Measurements from ENCODE around the gene HBS1L.

HBS1L gene

DNA sequence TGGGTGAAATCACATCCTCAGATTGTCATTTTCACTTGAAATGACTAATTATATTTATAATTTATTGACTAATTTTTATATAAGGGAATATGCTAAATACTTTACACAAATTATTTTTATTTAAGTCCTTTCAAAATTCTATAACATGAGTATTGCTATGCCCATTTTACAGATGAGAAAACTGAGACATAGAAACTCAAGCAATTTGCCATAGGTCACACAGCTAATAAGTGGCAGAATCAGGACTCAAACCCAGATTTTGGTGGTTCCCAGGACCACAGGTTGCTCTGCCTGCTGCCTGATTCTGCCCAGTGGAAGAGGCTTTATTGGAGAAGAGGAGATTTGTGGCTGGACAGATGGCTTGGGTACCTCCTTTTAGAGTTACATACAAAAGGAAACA lies 109.6 kb downstream of the HBS1L start:
- FAIRE-seq: no peak

DNA sequence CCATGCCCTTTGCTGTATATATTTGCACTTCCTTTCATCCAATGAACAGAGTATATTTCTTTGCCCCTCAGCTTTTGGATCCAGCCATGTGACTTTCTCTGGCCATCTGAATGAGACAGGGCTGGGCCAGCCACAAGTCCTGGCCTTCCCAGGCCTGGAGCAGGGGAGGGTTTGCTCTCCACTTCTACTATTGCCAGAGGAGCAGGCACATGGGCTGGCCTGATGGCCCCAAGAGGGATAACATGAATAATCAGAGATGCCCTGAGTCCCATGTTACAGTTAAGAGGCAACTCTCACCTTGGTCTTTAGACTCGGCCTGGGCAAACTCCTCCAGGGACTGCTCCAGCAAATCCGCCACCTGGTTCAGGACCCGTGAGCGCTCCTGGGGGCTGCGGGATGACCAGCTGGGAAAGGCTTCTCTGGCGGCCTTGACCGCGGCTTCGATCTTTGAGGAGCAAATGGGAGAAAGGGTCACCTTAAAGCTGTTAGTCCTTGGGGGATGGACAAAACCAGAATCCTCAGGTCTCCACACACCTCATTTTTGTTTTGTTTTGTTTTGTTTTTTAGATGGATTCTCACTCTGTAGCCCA lies 111.0 kb downstream of the HBS1L start:
- FAIRE-seq: no peak

DNA sequence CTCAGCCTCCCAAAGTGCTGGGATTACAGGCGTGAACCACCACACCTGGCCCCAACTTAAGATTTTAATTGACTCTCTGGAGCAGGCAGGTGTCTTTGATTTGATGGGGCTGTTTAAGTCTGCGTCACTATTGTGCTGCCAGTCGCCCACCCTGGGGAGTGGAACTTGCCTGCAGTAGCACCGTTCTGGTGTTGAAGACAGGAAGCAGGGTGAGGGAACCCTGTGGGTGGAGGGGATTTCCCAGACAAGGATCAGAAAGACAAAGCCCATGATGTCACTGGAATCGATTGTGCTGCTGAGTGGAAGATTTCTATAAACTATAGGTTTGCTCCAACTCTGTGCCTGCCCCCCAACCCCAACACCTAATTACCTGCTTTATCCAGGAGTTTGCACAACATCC lies 115.7 kb downstream of the HBS1L start:
- FAIRE-seq: no peak

DNA sequence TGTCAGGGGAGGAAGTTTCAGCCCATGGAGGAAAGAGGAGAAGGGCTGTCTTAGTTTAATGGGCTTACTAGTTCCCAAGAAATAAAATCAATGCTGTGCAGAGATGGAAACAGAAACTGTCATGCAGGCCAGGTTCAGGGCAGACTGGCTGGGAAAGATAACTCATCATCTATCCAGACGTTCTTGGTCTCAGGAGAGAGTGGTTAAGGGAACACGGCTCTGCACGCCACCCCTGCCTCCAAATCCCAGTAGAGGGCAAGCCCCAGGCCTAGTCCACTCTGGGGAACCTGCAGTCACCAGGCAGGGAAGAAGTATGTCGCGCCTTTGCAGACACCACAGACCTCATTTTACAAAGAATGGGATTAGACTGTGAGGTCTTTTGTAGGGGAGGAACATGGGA lies 117.2 kb downstream of the HBS1L start:
- FAIRE-seq: no peak

DNA sequence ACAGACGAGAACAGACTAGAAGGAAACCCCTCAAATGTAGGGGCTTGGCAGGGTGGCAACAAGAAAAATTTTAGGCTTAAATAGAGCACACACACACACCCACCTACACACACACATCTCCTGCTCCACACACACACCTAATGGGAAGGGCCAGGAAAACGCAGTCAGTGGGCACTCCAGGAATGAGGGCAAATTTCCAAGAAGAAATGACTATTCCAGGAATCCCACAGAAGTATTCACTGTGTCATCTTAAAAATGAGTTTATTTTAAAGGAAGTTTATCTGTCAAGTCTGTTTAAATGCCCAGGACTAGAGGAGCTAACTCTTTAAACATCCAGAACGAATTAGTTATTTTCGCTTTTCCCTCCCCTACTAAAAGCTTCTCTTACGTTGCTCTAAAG lies 117.7 kb downstream of the HBS1L start:
- FAIRE-seq: no peak

DNA sequence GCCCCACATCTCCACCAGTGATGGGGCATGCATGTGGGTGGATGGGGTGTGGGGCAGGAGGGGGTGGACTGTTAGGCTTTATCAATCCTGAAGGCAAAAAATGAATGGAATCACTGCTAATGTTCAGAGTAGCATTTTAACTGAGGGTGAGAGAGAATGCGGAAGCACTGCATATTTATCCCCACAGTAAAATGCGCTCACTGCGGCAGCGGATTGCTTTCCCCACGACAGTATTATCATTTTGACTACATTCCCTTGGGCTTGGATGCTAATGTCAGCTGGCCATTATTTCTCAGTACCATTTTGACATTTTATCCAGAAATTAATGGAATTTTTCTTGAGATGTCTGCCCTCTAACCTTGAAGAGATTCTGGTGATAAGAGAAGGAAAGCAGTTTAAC lies 118.1 kb downstream of the HBS1L start:
- FAIRE-seq: no peak

DNA sequence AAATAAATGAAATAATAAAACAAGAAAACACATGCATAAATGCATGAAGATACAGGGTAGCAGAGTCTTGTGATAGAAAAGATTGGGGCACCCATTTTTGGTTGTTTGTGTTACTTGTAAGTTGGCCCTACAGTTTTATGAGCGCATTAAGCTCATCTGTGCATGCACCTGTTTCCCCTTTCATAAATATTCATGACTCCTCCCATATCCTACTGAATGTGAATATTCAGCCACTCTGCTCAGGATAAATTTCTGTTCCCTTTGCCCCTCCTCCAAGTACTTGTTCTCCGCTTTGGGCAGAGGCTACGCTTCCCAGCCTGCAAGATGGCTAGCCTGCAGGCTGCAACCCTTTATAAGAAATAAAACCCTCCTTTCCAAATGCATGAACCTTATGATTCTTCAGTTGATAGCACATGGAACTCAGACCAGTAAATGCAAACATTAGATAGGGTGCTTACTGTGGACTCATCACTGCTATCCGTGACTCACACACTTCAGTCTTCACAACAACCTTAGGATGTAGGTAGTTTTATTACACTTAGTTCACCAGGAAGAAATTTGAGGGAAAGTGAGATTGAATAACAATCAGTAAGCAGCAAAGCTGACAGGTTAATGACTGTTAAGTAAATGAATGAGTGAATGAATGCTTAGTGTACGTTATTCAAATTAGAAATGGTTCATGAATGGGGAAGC lies 119.7 kb downstream of the HBS1L start:
- FAIRE-seq: no peak

DNA sequence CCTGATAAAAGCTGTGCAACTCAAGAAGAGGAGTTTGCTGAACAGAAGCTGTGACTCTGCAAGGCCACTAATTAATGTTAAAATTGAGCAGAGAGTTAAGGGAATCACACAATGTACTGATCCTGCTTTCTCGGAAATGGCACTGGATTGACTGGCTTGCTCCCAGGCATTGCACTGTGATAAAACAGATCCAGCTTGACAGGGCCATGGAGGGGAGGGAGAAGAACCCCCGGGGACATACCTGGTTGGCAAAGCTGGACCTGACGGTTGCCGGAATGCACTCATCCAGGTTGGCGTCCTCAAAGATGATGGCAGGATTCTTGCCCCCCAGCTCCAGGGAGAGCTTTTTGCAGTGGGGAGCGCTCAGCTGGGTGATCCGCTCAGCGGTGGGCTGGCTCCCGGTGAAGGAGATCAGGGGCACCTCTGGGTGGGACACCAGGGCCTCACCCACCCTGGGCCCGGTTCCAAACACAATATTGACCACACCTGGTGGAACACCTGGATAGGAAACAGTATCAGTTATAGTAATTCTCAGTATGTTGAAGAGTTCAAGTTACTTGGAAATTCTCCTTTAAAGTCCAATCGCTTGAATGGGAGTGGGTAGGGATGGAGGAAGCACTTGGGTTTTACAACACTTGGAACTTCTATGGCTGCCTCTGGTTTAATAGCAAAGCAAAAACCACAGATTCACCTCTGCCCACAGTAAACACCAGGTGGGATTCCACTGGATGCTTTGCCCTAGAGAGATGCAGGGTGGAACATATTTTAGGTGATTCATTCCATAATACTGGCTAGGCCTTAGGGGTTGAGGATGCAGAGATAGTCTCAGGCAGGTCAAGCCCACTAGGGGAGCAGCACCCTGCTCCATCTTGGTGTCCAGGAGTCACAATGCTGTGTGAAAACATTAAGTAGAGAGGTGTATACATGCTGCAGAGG lies 121.8 kb downstream of the HBS1L start:
- FAIRE-seq: no peak

DNA sequence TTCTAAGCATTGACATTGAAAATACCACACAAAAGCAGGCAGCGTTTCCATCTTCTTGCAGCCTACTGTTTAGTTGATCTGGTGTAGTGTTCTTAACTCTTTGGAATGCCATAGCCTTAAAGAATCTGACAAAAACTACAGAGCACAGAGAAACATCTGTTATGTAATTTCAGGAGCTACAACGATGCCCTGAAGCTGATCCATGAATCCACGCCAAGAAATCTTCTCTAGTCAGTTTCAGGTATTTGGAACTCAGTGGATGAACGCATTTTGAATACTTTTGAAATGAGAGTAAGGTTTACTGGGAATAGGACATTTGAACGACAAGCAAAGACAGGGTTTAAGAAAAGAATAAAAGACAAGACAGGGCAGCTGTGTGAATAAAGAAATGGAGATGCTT lies 122.5 kb downstream of the HBS1L start:
- FAIRE-seq: no peak

DNA sequence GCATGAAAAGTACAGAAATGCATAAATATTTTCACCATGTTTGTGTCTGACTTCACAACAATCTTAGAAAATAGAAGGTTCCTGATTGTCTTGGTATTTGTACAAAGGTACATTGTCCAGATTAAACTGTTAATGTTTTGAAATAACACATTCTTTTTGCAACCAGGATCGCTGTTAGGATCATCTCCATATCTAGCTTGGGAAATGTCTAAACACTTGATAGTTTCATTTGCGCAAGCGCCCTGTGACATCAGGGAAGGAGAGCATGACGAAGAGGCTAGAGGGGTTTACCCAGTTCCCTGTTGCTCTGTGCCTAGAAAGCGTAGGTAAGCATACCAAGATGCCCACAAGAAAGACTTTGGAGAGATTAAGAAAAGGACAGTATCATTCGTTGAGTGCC lies 124.2 kb downstream of the HBS1L start:
- no peak for FAIRE-seq

DNA sequence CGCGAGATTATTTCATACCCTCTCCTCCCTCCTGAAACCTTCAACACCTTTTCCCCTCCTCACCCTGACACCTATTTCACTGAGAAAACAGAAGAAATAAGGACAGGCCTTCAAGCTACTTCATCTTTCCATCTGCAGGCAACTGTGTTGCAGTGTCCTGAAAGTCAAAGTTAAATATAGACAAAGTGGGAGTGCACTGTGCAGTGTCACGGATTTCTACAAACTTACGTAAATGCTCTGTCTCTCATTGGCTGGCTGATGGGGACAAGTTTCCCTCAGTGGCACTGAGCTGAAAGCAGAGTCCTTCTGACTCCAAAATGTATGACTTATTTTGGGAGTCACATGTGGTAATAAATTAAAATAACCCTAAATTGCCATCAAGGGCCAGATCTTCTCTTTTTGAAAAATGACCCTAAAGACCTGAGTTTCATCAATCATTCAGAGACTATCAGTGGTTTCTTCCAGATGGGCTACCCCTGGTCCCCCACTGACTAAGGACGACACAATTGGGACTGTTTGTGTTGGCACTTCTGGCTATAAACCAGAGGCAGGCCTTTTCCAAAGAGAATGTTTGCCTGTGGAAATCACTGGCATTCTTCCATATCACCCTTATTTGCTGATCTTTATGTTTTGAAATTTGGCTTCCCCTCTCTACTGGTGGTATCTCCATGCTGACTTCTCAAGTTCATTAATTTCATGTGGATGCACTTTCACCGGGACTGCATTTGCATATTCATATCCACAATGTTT lies 126.3 kb downstream of the HBS1L start:
- no peak for FAIRE-seq

DNA sequence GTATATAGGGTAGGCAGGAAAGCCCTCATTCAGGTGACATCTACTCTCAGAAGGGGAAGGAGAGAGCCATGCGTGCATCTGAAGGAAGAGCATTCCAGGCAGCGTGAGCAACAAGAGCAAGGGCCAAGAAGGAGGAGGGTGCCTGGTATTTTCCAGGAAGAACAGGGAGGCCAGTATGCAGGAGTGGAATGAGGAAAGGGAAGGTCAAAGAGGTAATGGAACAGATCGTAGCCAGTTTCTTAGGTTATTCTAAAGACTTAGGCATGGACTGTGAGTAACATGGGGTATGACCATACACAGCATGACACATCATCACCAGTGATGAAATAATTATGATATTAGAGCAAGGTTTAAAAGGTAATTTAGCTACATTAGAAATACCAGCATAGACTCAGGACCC lies 128.8 kb downstream of the HBS1L start:
- no peak for FAIRE-seq

DNA sequence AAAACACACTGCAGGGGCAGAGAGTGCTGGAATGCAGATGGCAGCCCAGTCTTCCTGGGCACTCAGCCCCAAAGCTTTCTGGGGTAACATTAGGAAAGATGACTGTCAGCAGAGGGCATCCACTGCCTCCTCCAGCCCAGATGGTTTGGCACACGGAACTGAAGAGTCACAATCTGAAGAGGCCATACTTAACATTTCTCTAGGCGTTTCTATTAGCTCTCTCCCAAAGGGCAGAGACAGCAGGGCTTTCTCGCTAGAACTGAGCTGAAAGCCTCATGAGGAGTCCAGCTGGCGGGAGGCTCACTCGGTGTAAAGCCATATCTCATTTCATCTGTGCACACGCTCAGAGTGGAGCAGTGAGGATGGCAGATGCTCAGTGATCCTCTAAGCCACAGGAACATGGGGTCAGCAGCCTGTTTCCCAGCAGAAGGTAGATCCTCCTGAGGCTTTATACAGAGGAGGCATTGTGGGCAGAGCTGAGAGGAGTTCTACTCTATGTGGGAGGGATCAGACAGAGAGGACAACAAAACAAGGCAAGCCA lies 132.8 kb downstream of the HBS1L start:
- no peak for FAIRE-seq

DNA sequence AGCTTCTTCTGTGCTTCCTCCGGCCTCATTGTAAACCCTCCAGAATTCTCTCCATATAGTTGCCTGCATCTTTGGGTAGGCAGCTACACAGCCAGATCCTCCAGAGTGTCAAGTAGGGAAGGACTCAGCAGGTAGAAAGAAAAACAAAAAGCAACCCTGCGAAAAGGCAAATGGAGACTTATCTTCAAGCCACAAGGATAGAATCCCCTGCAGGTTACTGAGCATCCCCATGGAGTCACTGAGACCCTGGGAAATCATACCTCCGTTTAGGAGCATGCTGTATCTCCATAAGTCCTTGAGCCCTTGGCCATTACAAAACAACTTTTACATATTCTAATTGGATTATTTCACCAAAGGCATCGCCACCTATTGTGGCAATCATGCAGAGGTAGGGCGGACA lies 133.3 kb downstream of the HBS1L start:
- no peak for FAIRE-seq

DNA sequence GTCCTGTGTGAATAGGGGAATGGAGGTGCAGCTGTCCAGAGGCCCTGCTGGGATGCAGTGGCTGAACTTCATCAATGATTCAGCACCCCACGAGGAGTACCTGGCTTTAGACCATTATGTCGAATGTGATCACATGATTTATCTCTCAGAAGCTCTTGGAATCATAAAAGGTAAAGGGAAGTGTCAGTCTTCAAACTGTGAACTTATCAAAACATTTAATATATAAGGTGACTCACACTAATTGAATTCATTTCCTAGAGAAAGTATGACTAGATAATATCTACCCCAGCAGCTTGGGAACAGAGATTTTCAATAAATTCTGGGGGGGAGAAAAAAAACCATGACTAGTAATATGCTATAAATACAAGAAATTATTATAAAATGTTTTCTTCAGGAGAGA lies 134.2 kb downstream of the HBS1L start:
- FAIRE-seq: no peak

DNA sequence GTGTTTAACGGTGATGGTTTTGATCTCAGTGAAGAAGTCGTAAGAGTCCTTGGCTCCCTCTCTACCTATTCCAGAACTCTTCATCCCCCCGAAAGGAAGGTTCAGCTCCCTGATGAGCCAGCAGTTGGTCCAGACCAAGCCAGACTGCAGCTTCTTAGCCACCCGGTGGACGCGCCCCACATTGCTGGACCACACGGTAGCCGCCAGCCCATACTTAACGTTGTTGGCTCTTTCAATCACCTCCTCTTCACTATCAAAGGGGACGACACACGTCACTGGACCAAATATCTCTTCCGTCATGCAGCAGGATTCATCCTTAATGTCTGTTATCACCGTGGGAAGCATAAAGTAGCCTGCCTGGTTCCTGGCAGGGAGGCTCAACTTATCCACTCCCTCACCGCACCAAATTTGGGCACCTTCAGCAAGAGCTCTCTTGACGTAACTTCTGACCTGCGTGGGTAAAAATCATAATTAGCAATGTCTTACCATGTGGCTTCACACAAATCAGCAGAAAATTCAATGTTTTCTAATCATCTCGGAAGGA lies 136.1 kb downstream of the HBS1L start:
- FAIRE-seq: no peak

DNA sequence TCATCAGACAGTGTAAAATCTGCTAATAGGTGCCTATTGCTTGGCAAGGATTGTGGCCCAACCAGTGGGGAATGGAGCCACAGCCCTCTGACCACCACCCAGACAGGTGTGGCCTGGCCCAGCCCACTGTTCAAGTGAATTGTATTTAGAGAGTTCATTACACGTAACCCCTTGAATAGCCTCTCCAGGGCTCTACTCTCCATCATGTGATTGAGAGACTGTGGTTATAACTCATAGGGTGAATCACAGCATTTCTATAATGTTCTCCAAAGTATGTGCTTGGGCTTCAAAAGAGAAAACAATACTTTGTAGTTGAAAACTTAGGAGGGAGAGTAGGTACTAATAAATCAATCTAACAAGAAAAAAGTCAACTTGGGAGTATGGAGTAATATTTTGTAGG lies 143.1 kb downstream of the HBS1L start:
- FAIRE-seq: no peak

DNA sequence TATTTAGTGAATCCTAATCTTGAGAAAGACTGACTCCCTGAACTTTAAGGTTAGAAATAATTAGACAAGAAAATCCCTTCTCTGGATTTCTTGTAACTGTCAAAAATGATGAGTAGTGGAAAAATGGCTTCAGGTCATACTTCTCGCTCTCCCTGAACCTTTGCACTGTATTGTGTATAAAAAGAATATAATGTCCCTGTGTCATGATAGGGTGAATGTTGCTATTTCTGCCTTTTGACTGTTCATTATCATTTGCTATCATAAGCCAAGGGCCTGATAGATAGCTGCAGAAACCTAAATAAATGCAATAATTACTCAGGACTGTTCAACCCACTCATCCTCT lies 144.1 kb downstream of the HBS1L start:
- no peak for FAIRE-seq
